Measurements from ENCODE around the gene TRIM47. TPM values are rescaled to one million over a fixed set of nuclear protein-coding genes. Genes with fewer than 3 reads are reported as not detected.
"Not testable (repeated sequence)": the region's sequence is repeated elsewhere in the genome, so short reads cannot be mapped to it uniquely, and the experiment has no call there.

TRIM47 gene
- total RNA-seq, 1 donor from 2014 or later, result 39.5 TPM

DNA sequence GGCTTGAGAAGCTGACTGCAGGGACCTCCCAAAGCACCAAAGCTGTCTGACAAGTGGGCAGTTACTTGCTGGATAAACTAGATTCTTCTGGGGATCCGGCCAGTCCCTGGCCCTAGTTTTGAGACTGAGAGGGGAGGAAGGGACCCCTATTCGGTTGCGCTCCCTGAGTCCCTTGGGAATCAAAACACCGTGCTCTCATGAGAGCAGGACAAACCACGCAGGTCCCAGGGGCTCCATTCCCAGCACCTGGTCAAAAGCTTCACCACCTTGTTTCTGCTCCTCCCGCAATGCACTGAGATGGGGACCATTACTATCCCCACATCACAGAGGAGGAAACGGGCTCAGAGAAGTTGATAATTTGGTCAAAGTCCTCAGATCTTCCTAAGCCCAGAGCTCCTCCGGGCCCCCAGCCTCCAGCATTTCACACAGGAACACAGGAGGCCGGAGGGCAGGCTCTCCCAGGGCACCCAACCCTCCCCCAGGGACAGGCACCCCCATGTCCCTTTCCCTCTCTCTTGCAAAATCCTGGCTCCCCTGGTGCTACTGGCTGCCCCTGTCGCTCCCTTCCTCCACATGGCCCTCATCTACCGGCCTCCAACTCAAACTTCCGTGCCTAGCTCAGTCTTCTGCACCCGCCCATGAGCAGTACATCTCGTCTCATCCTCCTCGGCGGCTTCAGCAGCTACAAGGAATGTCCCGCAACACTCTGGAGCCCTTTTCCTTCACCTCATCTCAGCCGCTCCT is 15.1 kb upstream of the TRIM47 start:
- DNase-seq (ENCODE audit: low spot score), result no peak
- intact Hi-C loops (cut with DNase I), result no loop called here

DNA sequence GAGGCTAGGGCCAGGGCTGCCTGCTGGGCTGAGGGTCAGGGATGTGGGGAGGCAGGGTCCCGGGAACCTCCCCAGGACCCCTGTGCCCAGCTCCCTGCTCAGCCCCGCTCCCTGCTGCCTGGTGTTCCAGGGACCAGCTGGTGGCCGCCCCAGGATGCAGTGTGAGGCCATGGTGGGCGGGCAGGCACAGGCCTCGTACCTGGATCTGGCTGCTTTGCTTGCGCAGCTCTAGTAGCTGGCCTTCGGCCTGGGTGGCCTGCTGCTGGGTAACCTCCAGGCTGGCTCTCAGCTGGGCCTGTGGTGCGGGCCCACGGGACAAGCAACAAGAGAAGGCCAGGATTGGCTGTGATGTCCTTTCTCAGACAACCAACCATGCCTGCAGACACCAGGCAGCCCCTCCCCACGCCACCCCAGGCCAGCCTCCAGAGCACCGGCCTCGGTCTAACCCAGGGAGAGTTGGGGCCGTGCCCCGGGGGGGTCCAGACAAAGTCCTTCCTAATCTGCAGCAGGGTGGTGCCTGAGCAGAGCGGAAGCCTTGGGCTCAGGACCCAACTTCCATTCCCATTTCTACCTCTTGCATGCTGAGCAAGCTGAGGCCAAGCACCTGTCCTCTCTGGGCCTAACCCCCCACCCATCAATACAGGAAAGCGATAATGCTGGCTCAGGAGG is 14.3 kb upstream of the TRIM47 start:
- DNase-seq (ENCODE audit: low spot score), result no peak
- intact Hi-C loops (cut with DNase I), result no loop called here

DNA sequence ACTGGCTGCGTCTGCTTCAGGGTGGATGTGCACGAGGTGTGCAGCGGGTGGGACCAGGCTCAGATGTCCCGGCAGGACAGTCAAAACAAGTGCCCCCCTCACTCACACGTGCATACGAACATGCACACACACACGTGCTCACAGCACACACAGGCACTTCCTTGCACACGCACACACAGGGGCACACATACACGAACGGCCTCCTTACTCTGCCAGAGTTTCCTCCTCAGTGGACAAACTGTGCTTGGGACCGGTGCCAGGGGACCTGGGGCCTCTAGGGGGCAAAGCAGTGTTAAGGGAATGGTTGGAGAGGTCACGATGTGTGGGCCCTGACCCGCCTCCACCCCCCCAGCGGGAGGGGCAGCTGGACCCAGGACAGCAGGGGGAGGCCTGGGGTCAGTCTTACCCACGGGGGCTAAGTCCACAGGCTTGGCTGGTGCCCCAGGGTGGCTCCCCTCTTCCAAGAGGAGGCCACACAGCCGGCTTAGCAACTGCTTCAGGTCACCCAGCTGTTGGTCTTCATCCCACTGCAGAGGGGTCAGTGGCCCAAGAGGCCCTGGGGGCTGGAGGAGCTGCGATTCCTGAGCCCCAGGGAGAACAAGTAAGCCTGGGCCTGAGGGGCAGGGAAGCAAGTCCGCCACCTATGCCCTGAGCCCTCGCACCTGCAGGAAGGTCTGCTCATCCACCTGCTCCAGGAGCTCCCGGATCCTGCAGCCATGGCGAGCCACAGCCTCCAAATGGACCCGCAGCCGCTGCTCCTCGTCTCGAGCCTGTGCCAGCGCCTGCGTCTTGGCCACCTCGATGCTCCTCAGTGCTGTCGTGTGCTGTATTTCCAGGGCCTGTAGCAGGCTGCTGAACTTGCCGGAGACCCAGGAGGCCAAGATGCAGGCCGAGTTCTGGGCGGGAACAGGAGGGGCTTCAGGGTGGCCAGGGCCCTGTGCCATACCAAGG is 13.5 kb upstream of the TRIM47 start:
- DNase-seq (ENCODE audit: low spot score), result no peak
- intact Hi-C loops (cut with DNase I), result no loop called here

DNA sequence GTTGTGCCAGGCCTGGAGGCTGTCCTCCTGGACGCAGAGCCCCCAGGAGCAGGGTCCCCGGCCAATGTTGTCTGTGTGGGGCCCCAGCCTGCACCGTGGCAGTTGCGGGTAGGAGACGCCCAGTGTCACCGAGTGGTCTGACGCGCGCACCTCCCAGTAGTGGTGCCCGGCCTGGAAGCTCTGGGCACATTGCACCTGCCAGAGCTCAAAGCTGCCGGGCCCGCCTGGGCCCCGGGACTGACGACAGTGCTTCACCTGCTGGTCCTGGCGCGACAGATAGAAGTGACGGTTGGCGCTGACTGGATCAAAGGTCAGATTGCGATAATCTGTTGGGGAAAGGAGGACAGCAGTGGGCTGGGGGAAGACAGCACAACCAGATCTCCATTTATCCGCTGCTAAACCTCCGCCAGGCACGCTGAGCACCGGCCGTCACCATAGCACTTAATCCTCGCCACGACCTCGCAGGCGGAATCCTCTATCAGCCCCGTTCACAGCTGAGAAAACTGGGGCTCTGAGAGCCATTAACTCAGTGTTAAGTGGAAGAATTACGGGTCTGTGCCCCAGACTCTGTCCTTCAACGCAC is 12.7 kb upstream of the TRIM47 start:
- DNase-seq (ENCODE audit: low spot score), result no peak
- intact Hi-C loops (cut with DNase I), result no loop called here

- intact Hi-C loops (cut with DNase I), result no loop called here
- no peak for DNase-seq (ENCODE audit: low spot score)
Observed at GRCh38 chr17:75889454-75889853, 11.1 kb upstream of the TRIM47 start.

DNA sequence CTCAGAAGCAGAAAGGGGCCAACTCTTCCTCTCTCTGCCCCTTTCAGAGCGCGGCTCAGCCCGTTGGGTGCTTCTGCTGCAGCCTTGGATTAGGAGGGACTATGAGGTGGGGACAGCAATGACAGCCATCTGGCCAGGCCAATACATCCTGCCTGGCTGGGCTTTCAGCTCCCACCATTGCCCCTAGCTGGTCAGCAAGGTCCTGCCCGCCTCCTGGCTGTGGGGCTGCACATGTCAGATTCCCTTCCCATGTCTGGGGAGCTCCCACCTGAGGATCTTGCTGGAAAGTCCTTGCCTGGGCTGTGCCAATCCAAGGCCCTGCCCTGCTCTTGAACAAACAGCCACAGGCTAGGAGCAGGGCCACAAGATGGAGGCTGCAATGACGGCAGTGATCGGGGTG is 10.1 kb upstream of the TRIM47 start:
- no peak for DNase-seq (ENCODE audit: low spot score)
- intact Hi-C loops (cut with DNase I), result no loop called here

- intact Hi-C loops (cut with DNase I); DNase-seq (ENCODE audit: low spot score): not testable (repeated sequence)
Observed at GRCh38 chr17:75885860-75886259, 7.5 kb upstream of the TRIM47 start.

DNA sequence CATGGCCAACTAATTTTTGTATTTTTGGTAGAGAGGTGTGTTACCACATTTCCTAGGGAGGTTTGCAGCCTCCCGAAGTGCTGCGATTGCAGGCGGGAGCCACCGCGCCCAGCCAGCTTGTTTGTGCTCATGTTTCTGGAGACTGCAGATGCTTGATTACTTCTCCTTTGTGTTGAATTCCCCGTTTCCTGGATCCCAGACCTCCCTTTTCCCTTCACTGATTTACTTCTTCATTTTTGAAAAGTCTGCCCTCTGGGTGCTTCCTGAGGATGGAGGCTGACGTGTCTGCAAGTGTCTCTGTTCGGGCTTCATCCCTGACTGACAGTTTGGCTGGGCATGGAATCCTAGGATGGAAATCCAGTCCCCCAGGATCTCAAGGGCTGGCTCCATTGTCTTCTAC is 7.0 kb upstream of the TRIM47 start:
- intact Hi-C loops (cut with DNase I), result no loop called here
- DNase-seq (ENCODE audit: low spot score), result no peak

- intact Hi-C loops (cut with DNase I), result no loop called here
Observed at GRCh38 chr17:75881678-75882454, 3.5 kb upstream of the TRIM47 start.

GRCh38 chr17:75880266-75880665 is 1.9 kb upstream of the TRIM47 start:
- intact Hi-C loops (cut with DNase I), result no loop called here
- no peak for DNase-seq (ENCODE audit: low spot score)

More at GRCh38 chr17:75881678-75882454, 3.5 kb upstream of the TRIM47 start:
- DNase-seq (ENCODE audit: low spot score), result no peak

- intact Hi-C loops (cut with DNase I), result loop anchor here (1.0 to 2.0 kb wide), 4 partner anchors 19 to 93 kb away; partner anchors contain the start of genes TRIM65, UNK and WBP2
- DNase-seq (ENCODE audit: low spot score), result no peak
Observed at GRCh38 chr17:75877752-75878173, 618 bp downstream of the TRIM47 start.

DNA sequence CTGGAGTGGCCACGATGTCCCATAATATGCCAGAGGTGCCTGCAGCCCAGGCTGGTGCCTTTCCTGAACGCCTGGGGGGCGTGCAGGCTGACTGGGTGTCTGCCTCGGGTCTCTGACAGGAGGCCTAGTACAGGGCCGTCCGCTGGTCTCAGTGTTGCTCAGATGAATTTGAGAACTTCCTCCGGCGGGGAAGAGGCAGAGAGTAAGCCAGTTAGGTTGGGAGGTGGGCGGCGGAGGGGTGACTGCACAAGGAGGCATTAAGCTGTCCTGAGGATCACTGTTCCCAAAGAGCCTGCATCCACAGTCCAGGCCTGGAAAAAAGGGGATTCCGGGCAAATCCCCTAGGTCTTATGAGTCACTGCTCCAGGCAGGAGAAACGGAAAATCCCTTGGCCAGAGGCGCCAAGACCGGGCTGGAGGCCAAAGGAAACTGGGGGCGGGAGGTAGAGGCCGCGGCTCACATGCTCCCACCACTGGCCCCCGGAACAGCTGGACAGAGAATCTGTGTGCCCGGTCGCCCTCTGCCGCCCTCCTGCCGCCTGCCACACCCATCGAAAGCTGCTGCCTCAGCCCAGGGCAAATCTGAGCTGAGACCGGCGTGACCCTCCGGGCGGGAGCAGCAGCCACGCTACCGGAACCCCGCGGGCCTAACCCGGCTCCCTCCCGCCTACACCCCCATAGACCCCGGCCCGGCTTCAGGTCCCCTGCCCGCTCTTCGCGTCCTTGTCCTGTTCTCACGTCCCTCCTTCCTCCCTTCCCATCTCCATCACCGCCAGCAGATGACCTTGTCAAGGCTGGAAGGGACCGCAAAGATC is 1.2 kb downstream of the TRIM47 start:
- DNase-seq (ENCODE audit: low spot score), result peak; percentile 97
- intact Hi-C loops (cut with DNase I), result loop anchor here (1.0 to 2.0 kb wide), 4 partner anchors 19 to 93 kb away; partner anchors contain the start of genes TRIM65, UNK and WBP2

DNA sequence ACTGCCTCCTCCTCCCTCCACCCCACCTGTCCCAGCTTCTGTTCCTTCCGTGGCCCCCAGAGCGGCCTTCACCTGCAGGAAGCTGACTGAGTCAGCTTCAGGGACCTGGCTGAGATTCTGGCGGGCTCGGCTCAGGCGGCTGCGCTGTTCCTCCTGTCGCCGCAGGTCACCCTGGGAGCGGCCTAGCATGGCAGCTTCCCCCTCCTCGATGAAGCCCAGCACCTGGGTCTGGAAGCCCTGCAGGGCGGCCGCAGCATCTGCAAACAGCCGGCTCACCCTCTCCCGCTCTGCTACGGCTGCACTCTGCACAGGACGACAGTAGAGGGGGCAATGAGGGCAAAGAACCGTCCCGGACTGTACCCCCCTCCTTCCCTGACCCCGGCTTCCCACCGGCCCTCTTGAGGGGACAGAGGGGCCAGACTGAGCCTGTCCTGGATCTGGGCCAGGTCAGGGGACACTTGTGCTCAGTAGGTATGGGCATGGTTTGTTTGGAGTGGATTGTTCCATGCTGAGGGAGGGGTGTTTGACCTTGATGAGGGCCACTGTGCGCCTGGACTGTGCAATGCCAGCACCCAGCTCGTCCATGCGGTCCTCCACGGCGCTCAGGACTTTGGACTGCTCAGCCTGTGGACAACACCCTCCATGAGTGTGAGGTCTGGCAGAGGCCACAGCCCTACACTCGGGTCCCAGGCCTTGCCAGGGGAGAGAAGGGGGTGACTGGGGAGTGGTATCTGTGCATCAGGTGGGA is 2.0 kb downstream of the TRIM47 start:
- intact Hi-C loops (cut with DNase I), result loop anchor here (2.0 kb wide), 1 partner anchor 68 kb away; no protein-coding TSS in a partner anchor
- no peak for DNase-seq (ENCODE audit: low spot score)

- no peak for DNase-seq (ENCODE audit: low spot score)
- intact Hi-C loops (cut with DNase I), result loop anchor here (2.0 kb wide), 1 partner anchor 67 kb away; no protein-coding TSS in a partner anchor
Observed at GRCh38 chr17:75875940-75876189, 2.5 kb downstream of the TRIM47 start.

DNA sequence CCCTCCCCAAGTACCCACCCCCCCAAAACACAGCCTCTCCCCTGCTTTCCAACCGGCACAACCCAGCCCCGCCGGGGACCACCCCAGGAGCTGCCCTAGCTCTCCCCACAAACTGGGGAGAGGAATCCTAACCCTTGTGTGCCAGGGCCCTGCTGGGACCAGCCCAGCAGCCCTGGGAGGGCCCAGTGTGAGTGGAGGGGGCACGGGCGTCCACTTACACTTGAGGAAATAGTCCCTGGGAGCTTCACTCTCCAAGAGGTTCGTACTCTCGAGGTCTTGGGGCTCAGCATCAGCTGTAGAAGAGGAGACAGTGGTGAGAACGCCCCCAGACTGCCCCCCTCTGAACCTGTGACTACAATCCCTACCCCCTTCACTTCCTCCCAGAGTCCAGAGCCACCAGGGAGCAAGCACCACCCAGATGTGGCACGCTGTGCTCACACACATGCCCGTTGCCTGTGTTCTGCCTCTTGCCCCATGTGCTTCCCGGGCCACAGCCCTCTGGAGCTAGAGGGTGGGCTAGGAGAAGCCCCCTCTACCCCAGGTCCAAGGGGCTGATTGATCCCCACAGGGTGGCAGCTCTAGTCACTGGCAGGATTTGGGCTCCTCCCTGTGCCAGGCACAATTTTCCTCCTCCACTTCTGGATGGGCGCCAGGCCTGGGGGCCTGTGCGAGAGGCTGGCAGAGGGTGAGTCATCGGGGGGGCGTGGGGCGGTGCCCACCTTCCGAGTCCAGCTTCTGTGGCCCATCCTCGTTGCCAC is 3.0 kb downstream of the TRIM47 start:
- no peak for DNase-seq (ENCODE audit: low spot score)
- intact Hi-C loops (cut with DNase I), result no loop called here

DNA sequence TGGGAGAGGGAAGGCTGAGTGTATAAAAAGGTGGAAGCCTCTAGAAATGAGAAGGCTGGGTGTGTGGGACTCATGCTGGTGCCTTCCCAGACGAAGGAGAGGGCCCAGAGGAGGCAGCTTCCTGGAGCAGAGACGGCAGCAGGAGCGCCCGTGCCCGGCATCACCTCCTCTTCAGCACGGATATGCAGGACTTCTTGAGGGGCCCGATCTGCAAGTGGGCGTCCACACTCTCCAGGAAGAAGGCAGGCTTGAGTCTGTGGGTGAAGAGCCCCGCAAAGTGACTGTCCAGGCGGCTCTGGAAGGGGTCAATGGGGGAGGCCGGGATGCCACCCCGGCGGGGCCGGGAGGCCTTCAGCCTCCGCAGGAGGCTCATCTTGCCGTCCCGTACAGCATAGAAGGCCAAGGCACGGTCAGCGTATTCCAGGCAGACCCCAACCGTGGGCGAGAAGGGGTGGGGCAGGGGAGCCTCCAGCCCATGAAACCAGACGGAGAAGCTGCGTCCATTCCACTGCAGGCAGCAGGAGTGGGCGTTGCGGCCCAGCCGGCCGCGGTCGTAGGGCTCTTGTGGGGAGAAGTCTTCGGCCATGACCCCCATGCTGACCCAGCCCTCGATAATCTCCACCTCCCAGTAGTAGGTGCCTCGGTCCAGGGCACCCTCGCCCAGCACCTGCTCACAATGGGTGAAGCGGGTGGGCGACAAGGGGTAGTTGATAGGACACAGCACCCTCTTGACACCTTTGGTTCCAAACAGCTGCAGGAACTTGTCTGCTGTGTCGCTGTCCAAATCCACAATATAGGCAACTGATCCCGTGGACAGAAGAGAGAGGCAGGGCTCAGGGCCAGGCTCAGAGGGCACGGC is 3.8 kb downstream of the TRIM47 start:
- intact Hi-C loops (cut with DNase I), result no loop called here
- DNase-seq (ENCODE audit: low spot score), result no peak
